ENCODE measurements around the gene B4GALNT2.
A peak's percentile ranks its signal among the peaks of the same experiment; 100 is the strongest.
"Not testable (repeated sequence)": the region's sequence is repeated elsewhere in the genome, so short reads cannot be mapped to it uniquely, and the experiment has no call there.

Gene B4GALNT2

GRCh38 chr17:49183801-49184200 is 51.2 kb downstream of the B4GALNT2 start:
- no peak for DNase-seq (ENCODE audit: extremely low spot score)
- CTCF ChIA-PET = interaction anchor here (0.5 kb wide), 1 partner anchor 444 kb away, joined by 3 read pairs; no protein-coding TSS in a partner anchor
- TF ChIP-seq HDGF (IDR thresholded peaks at IDR 0.05; ENCODE audit: borderline replicate concordance) (no peak), FOXM1 (IDR thresholded peaks at IDR 0.05; ENCODE audit: borderline replicate concordance) (no peak), TARDBP (IDR thresholded peaks at IDR 0.05) (no peak), SP1 (IDR thresholded peaks at IDR 0.05) (no peak), SUZ12 (IDR thresholded peaks at IDR 0.05) (no peak), PKNOX1 (IDR thresholded peaks at IDR 0.05) (no peak), FOXA1 (IDR thresholded peaks at IDR 0.05) (no peak), CTBP1 (IDR thresholded peaks at IDR 0.05; ENCODE audit: borderline replicate concordance) (no peak), FOXK2 (IDR thresholded peaks at IDR 0.05) (no peak), ELF4 (IDR thresholded peaks at IDR 0.05) (no peak), ARNT (IDR thresholded peaks at IDR 0.05) (no peak), L3MBTL2 (conservative IDR thresholded peaks at IDR 0.05) (no peak), LEF1 (IDR thresholded peaks at IDR 0.05; ENCODE audit: borderline replicate concordance) (no peak)
- POLR2A ChIA-PET = no interaction called here

GRCh38 chr17:49184522-49184921 is 52.0 kb downstream of the B4GALNT2 start:
- CTCF ChIA-PET; POLR2A ChIA-PET; DNase-seq (ENCODE audit: extremely low spot score): not testable (repeated sequence)

GRCh38 chr17:49185381-49185780 is 52.8 kb downstream of the B4GALNT2 start:
- DNase-seq (ENCODE audit: extremely low spot score); POLR2A ChIA-PET: not testable (repeated sequence)
- CTCF ChIA-PET = interaction anchor here (0.6 kb wide), 1 partner anchor 197 kb away, joined by 5 read pairs; no protein-coding TSS in a partner anchor

- TF ChIP-seq FOXM1 (IDR thresholded peaks at IDR 0.05; ENCODE audit: borderline replicate concordance) (no peak), FOXA1 (IDR thresholded peaks at IDR 0.05) (no peak), PKNOX1 (IDR thresholded peaks at IDR 0.05) (no peak), TARDBP (IDR thresholded peaks at IDR 0.05) (no peak), FOXK2 (IDR thresholded peaks at IDR 0.05) (no peak), ZNF384 (IDR thresholded peaks at IDR 0.05) (no peak), L3MBTL2 (conservative IDR thresholded peaks at IDR 0.05) (no peak), HDGF (IDR thresholded peaks at IDR 0.05; ENCODE audit: borderline replicate concordance) (no peak)
- ChIA-PET POLR2A (no interaction called here), CTCF (no interaction called here)
- no peak for DNase-seq (ENCODE audit: extremely low spot score)
Measured at GRCh38 chr17:49187301-49187700, 54.7 kb downstream of the B4GALNT2 start.

- TF ChIP-seq PKNOX1 (IDR thresholded peaks at IDR 0.05) (peak; percentile 60), TARDBP (IDR thresholded peaks at IDR 0.05) (no peak)
- CTCF ChIA-PET = no interaction called here
- no peak for DNase-seq (ENCODE audit: extremely low spot score)
- POLR2A ChIA-PET = interaction anchor here (0.9 to 1.3 kb wide), 2 partner anchors 10 to 299 kb away, joined by 3 to 5 read pairs; partner anchors contain the start of gene ATP5MC1
Measured at GRCh38 chr17:49190932-49191331, 58.4 kb downstream of the B4GALNT2 start.

- ChIA-PET CTCF (interaction anchor here (1.2 kb wide), 2 partner anchors 11 to 12 kb away, joined by 3 to 5 read pairs; no protein-coding TSS in a partner anchor), POLR2A (interaction anchor here (0.7 to 2.3 kb wide), 13 partner anchors 9 to 179 kb away, joined by 3 to 22 read pairs (median 5); partner anchors contain the start of gene PHOSPHO1)
- no peak for DNase-seq (ENCODE audit: extremely low spot score)
- TF ChIP-seq LEF1 (IDR thresholded peaks at IDR 0.05; ENCODE audit: borderline replicate concordance) (no peak), FOXM1 (IDR thresholded peaks at IDR 0.05; ENCODE audit: borderline replicate concordance) (no peak), L3MBTL2 (conservative IDR thresholded peaks at IDR 0.05) (no peak), TARDBP (IDR thresholded peaks at IDR 0.05) (no peak), FOXK2 (IDR thresholded peaks at IDR 0.05) (no peak), ARNT (IDR thresholded peaks at IDR 0.05) (no peak), BHLHE40 (IDR thresholded peaks at IDR 0.05; ENCODE audit: borderline replicate concordance) (no peak), FOXA1 (IDR thresholded peaks at IDR 0.05) (no peak), ZNF384 (IDR thresholded peaks at IDR 0.05) (no peak), PKNOX1 (IDR thresholded peaks at IDR 0.05) (no peak)
Measured at GRCh38 chr17:49191409-49191916, 58.9 kb downstream of the B4GALNT2 start.
